Vagina (tissue), 2 donors: Measurements from ENCODE around the gene ZFP91. TPM values are rescaled to one million over a fixed set of nuclear protein-coding genes. Genes with fewer than 3 reads are reported as not detected.

ENCODE experiments used
- DNase-seq, 2 donors: peaks; one replicate each; pipeline ENCODE4 v3.0.0-alpha.2; 2017; ENCODE audit errors: extremely low spot score in 2 of 2
- H3K27ac ChIP-seq: fragments of 200-600 bp; sonication (generic); one replicate; pipeline ENCODE4 v1.5.1; 2019
- H3K27me3 ChIP-seq: fragments of 200-600 bp; sonication (generic); one replicate; pipeline ENCODE4 v1.5.1; 2019
- H3K36me3 ChIP-seq, 2 donors: fragments of 200-600 bp; sonication (generic); one replicate each; pipeline ENCODE4 v1.5.1; 2017 to 2019
- H3K4me1 ChIP-seq: fragments of 200-600 bp; sonication (generic); one replicate; pipeline ENCODE4 v1.5.1; 2019
- H3K4me3 ChIP-seq, 2 donors: fragments of 200-600 bp; sonication (generic); 1 replicate in 1 of 2; 2 replicates in 1 of 2; pipeline ENCODE4 v1.5.1; 2016 to 2019
- H3K9me3 ChIP-seq: fragments of 200-600 bp; sonication (generic); one replicate; pipeline ENCODE4 v1.5.1; 2019
- POLR2A ChIP-seq, 2 donors: fragments of 450-650 bp; IDR thresholded peaks; one replicate each; pipeline ENCODE4 v1.6.1; 2017; ENCODE audit warnings: antibody characterized with exemption in 2 of 2, mild to moderate bottlenecking in 2 of 2, moderate library complexity in 2 of 2
- POLR2AphosphoS5 ChIP-seq, 2 donors: sonication (generic); formaldehyde crosslinking; IDR thresholded peaks; one replicate each; pipeline ENCODE4 v1.9.0; 2017; ENCODE audit warnings: antibody characterized with exemption in 2 of 2, mild to moderate bottlenecking in 2 of 2, low read depth in 1 of 2; ENCODE audit not compliant: insufficient read depth in 1 of 2
- intact Hi-C: fragments of 100-400 bp; cut with DNase I; formaldehyde crosslinking; loops from one replicate; pipeline ENCODE4 v1.15.1; 2023
- total RNA-seq: library from RNA; depleted of rRNA; stranded (reverse); fragments of >200 nt; gene quantifications from one replicate; pipeline ENCODE4 v1.2.3, GENCODE V29; 2016
- TF ChIP-seq, protein P1 (sequence below), 3 experiments: fragments of 450-650 bp in 2 of 3; fragments of 200-600 bp in 1 of 3; sonication (generic) in 1 of 3; IDR thresholded peaks; one replicate each; pipeline ENCODE4 v1.5.1; 2017 to 2019; ENCODE audit warnings: antibody characterized with exemption in 3 of 3, mild to moderate bottlenecking in 2 of 3, moderate library complexity in 2 of 3

Gene ZFP91
- total RNA-seq, 1 donor from 2014 or later, result 35.4 TPM

- no peak for DNase-seq
- Histone ChIP-seq H3K27me3 (no peaks in the 10 kb centered on the region), H3K36me3 (peaks cover 0 to 82% of the 10 kb centered on the region in 2 donors), H3K4me3 (no peak overlapping the region), H3K4me1 (peaks cover 11% of the 10 kb centered on the region), H3K9me3 (no peaks in the 10 kb centered on the region), H3K27ac (no peak overlapping the region)
- TF ChIP-seq, protein P1, sequence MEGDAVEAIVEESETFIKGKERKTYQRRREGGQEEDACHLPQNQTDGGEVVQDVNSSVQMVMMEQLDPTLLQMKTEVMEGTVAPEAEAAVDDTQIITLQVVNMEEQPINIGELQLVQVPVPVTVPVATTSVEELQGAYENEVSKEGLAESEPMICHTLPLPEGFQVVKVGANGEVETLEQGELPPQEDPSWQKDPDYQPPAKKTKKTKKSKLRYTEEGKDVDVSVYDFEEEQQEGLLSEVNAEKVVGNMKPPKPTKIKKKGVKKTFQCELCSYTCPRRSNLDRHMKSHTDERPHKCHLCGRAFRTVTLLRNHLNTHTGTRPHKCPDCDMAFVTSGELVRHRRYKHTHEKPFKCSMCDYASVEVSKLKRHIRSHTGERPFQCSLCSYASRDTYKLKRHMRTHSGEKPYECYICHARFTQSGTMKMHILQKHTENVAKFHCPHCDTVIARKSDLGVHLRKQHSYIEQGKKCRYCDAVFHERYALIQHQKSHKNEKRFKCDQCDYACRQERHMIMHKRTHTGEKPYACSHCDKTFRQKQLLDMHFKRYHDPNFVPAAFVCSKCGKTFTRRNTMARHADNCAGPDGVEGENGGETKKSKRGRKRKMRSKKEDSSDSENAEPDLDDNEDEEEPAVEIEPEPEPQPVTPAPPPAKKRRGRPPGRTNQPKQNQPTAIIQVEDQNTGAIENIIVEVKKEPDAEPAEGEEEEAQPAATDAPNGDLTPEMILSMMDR (IDR thresholded peaks at IDR 0.05), result no peak
- TF ChIP-seq POLR2A (IDR thresholded peaks at IDR 0.05) (no peak), POLR2AphosphoS5 (IDR thresholded peaks at IDR 0.05; ENCODE audit: insufficient read depth in 1 of 2, low read depth in 1 of 2) (no peak)
- intact Hi-C loops, result no loop called here
Measured at GRCh38 chr11:58613228-58613627, 34.4 kb downstream of the ZFP91 start.

DNA sequence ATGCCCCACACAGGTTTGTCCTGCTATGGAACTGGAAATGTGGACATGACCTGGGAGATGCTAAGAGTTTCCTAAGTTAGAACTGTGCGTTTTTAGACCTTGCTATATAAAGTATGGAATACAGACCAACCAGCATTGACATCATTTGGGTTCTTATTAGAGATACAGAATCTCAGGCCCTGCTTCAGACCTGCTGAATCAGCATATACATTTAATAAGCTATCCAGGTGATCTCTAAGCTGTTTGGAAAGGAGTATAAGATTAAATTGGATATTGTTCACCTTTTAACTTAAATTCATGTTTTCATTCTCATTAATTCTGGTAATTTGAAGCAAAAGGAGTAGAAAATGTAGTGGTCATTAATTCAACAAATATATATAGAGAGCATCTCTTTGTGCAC is 36.7 kb downstream of the ZFP91 start:
- no peak for DNase-seq
- TF ChIP-seq POLR2A (IDR thresholded peaks at IDR 0.05), result no peak
- TF ChIP-seq, protein P1 (IDR thresholded peaks at IDR 0.05), result no peak
- no peak for TF ChIP-seq POLR2AphosphoS5 (IDR thresholded peaks at IDR 0.05; ENCODE audit: insufficient read depth in 1 of 2, low read depth in 1 of 2)
- Histone ChIP-seq H3K4me1 (peaks cover 11% of the 10 kb centered on the region), H3K27ac (no peak overlapping the region), H3K9me3 (no peaks in the 10 kb centered on the region), H3K4me3 (no peak overlapping the region), H3K36me3 (peaks cover 0 to 97% of the 10 kb centered on the region in 2 donors), H3K27me3 (no peaks in the 10 kb centered on the region)
- intact Hi-C loops, result no loop called here

- Histone ChIP-seq H3K27ac (no peak overlapping the region), H3K4me3 (no peak overlapping the region), H3K36me3 (peaks cover 0 to 87% of the 10 kb centered on the region in 2 donors), H3K9me3 (no peaks in the 10 kb centered on the region), H3K27me3 (no peaks in the 10 kb centered on the region), H3K4me1 (peaks cover 11% of the 10 kb centered on the region)
- DNase-seq, result no peak
- intact Hi-C loops, result no loop called here
- TF ChIP-seq, protein P1 (IDR thresholded peaks at IDR 0.05), result no peak
- no peak for TF ChIP-seq POLR2A (IDR thresholded peaks at IDR 0.05)
- TF ChIP-seq POLR2AphosphoS5 (IDR thresholded peaks at IDR 0.05; ENCODE audit: insufficient read depth in 1 of 2, low read depth in 1 of 2), result no peak
Measured at GRCh38 chr11:58616594-58616993, 37.7 kb downstream of the ZFP91 start.

- Histone ChIP-seq H3K4me3 (no peak overlapping the region), H3K27ac (no peak overlapping the region), H3K36me3 (peaks cover 0 to 79% of the 10 kb centered on the region in 2 donors), H3K4me1 (peaks cover 11% of the 10 kb centered on the region), H3K9me3 (no peaks in the 10 kb centered on the region), H3K27me3 (no peaks in the 10 kb centered on the region)
- intact Hi-C loops, result no loop called here
- no peak for DNase-seq
- TF ChIP-seq, protein P1 (IDR thresholded peaks at IDR 0.05), result no peak
- no peak for TF ChIP-seq POLR2AphosphoS5 (IDR thresholded peaks at IDR 0.05; ENCODE audit: insufficient read depth in 1 of 2, low read depth in 1 of 2)
- no peak for TF ChIP-seq POLR2A (IDR thresholded peaks at IDR 0.05)
Measured at GRCh38 chr11:58617976-58618557, 39.2 kb downstream of the ZFP91 start.

GRCh38 chr11:58621586-58622262 is 42.9 kb downstream of the ZFP91 start:
- TF ChIP-seq, protein P1 (IDR thresholded peaks at IDR 0.05), result no peak
- TF ChIP-seq POLR2AphosphoS5 (IDR thresholded peaks at IDR 0.05; ENCODE audit: insufficient read depth in 1 of 2, low read depth in 1 of 2) (no peak), POLR2A (IDR thresholded peaks at IDR 0.05) (no peak)
- Histone ChIP-seq H3K4me1 (peaks cover 2% of the 10 kb centered on the region), H3K27ac (no peak overlapping the region), H3K4me3 (no peak overlapping the region), H3K36me3 (peaks cover 0 to 63% of the 10 kb centered on the region in 2 donors), H3K27me3 (no peaks in the 10 kb centered on the region), H3K9me3 (no peaks in the 10 kb centered on the region)
- intact Hi-C loops, result no loop called here
- DNase-seq, result no peak
